Measurements from ENCODE around the gene FAM20A. TPM values are rescaled to one million over a fixed set of nuclear protein-coding genes. Genes with fewer than 3 reads are reported as not detected.
"Not testable (repeated sequence)": the region's sequence is repeated elsewhere in the genome, so short reads cannot be mapped to it uniquely, and the experiment has no call there.

The FAM20A gene
- total RNA-seq, 1 experiment from 2014 or later, result not detected

DNA sequence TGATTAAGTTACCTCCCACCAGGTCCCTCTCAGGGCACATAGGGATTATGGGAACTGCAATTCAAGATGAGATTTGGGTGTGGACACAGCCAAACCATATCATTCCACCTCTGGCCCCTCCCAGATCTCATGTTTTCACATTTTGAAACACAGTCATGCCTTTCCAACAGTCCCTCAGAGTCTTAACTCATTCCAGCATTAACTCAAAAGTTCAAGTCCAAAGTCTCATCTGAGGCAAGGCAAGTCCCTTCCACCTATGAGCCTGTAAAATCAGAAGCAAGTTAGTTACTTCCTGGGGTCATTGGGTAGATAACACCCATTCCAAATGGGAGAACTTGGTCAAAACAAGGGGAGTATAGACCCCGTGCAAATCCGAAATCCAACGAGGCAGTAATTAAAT, 83.6 kb downstream of the FAM20A start:
- H3K4me2 ChIP-seq (ENCODE audit: low read length); RAD21 ChIA-PET (ENCODE audit: low non-redundant PET in 1 of 2, low total read pairs in 2 of 2, uncharacterized antibody in 2 of 2, unreplicated experiment in 2 of 2); H3K9me3 ChIP-seq (ENCODE audit: control insufficient read depth in 1 of 2, insufficient read depth in 1 of 2, low read depth in 1 of 2, low read length in 2 of 2); H3K4me3 ChIP-seq (replicated peaks in 1 of 2; ENCODE audit: low read depth in 1 of 2, low read length in 2 of 2); H4K20me1 ChIP-seq (ENCODE audit: insufficient read depth); intact Hi-C loops (cut with micrococcal nuclease); H3K27me3 ChIP-seq (ENCODE audit: insufficient read depth, low read length); H3K9ac ChIP-seq (ENCODE audit: low read length); H3K9me2 ChIP-seq (ENCODE audit: insufficient read depth); CTCF ChIA-PET; H3K27ac ChIP-seq (ENCODE audit: low read depth, low read length); DNase-seq (ENCODE audit: low read depth, low spot score); H2AFZ ChIP-seq (ENCODE audit: low read depth, low read length, poor library complexity, severe bottlenecking); BruUV-seq (replicated peaks); ATAC-seq; POLR2A ChIA-PET: not testable (repeated sequence)
- Histone ChIP-seq H3K36me3 (ENCODE audit: control insufficient read depth in 1 of 2, insufficient read depth in 2 of 2, low read length in 2 of 2) (peaks cover 29 to 38% of the 10 kb centered on the region in 2 experiments), H3K79me2 (ENCODE audit: insufficient read depth, low read length) (peaks cover 90% of the 10 kb centered on the region), H3K4me1 (ENCODE audit: control insufficient read depth in 1 of 2, insufficient read depth in 2 of 2, low read length in 2 of 2) (peaks cover 6 to 14% of the 10 kb centered on the region in 2 experiments; a peak in 3 of 4 replicates)

DNA sequence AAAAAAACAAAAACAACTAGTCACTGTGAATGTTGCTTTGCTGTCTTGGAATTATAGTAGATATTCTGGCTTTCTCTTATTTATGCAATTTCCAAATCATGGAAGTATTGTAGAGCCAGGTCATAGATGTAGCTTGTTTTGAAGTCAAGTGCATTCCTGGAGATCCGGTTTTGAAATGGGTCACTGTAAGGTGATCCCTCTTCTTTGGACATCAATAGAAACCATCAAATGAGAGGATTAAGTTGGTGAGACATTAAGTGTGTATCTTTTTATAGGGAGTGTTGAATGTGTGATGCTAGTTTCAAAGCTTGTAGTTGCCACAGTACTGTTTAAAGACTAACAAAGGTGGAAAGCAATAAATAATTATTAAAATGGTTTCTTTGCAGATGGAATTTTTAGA, 84.4 kb downstream of the FAM20A start:
- H3K36me3 ChIP-seq (ENCODE audit: control insufficient read depth in 1 of 2, insufficient read depth in 2 of 2, low read length in 2 of 2), result peaks cover 29 to 30% of the 10 kb centered on the region in 2 experiments
- H3K9me2 ChIP-seq (ENCODE audit: insufficient read depth), result no peaks in the 10 kb centered on the region
- DNase-seq (ENCODE audit: low read depth, low spot score) (no peak), ATAC-seq (no peak)
- intact Hi-C loops (cut with micrococcal nuclease), result no loop called here
- H3K4me2 ChIP-seq (ENCODE audit: low read length), result no peak overlapping the region
- CTCF ChIA-PET, result no interaction called here
- no peaks in the 10 kb centered on the region for H3K9me3 ChIP-seq (ENCODE audit: control insufficient read depth in 1 of 2, insufficient read depth in 1 of 2, low read depth in 1 of 2, low read length in 2 of 2)
- peaks cover 6 to 18% of the 10 kb centered on the region in 2 experiments; a peak in 3 of 4 replicates for H3K4me1 ChIP-seq (ENCODE audit: control insufficient read depth in 1 of 2, insufficient read depth in 2 of 2, low read length in 2 of 2)
- no peak overlapping the region for H3K27ac ChIP-seq (ENCODE audit: low read depth, low read length)
- no peak overlapping the region for H2AFZ ChIP-seq (ENCODE audit: low read depth, low read length, poor library complexity, severe bottlenecking)
- BruUV-seq (replicated peaks), result no TSS peak
- 0 out of 2 replicates have a peak, but pooled peaks cover 4% of the 10 kb centered on the region for H4K20me1 ChIP-seq (ENCODE audit: insufficient read depth)
- RAD21 ChIA-PET (ENCODE audit: low non-redundant PET in 1 of 2, low total read pairs in 2 of 2, uncharacterized antibody in 2 of 2, unreplicated experiment in 2 of 2), result no interaction called here
- no peak overlapping the region for H3K9ac ChIP-seq (ENCODE audit: low read length)
- H3K79me2 ChIP-seq (ENCODE audit: insufficient read depth, low read length), result peaks cover 84% of the 10 kb centered on the region
- H3K4me3 ChIP-seq (replicated peaks in 1 of 2; ENCODE audit: low read depth in 1 of 2, low read length in 2 of 2), result no peak overlapping the region
- H3K27me3 ChIP-seq (ENCODE audit: insufficient read depth, low read length), result no peaks in the 10 kb centered on the region
- TF ChIP-seq, protein P1, sequence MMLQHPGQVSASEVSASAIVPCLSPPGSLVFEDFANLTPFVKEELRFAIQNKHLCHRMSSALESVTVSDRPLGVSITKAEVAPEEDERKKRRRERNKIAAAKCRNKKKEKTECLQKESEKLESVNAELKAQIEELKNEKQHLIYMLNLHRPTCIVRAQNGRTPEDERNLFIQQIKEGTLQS (IDR thresholded peaks at IDR 0.05), result no peak
- TF ChIP-seq EGR1 (IDR thresholded peaks at IDR 0.05; ENCODE audit: low read depth) (no peak), FOSL1 (IDR thresholded peaks at IDR 0.05; ENCODE audit: low read depth) (no peak), ZNF274 (IDR thresholded peaks at IDR 0.05; ENCODE audit: low read depth, low read length) (no peak), EZH2 (IDR thresholded peaks at IDR 0.05) (no peak), CBX3 (IDR thresholded peaks at IDR 0.05; ENCODE audit: low read depth) (no peak), YY1 (IDR thresholded peaks at IDR 0.05; ENCODE audit: extremely low read depth, insufficient replicate concordance, low read depth, low read length) (no peak)
- TF ChIP-seq, protein P2, sequence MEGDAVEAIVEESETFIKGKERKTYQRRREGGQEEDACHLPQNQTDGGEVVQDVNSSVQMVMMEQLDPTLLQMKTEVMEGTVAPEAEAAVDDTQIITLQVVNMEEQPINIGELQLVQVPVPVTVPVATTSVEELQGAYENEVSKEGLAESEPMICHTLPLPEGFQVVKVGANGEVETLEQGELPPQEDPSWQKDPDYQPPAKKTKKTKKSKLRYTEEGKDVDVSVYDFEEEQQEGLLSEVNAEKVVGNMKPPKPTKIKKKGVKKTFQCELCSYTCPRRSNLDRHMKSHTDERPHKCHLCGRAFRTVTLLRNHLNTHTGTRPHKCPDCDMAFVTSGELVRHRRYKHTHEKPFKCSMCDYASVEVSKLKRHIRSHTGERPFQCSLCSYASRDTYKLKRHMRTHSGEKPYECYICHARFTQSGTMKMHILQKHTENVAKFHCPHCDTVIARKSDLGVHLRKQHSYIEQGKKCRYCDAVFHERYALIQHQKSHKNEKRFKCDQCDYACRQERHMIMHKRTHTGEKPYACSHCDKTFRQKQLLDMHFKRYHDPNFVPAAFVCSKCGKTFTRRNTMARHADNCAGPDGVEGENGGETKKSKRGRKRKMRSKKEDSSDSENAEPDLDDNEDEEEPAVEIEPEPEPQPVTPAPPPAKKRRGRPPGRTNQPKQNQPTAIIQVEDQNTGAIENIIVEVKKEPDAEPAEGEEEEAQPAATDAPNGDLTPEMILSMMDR (IDR thresholded peaks at IDR 0.05 in 2 of 3, conservative IDR thresholded peaks at IDR 0.05 in 1 of 3; ENCODE audit: borderline replicate concordance in 1 of 3, insufficient read depth in 1 of 3, low read depth in 2 of 3, low read length in 2 of 3), result no peak
- POLR2A ChIA-PET, result no interaction called here

Measured in HCT116 (cell line).